ENCODE data around the gene CHMP4A.

Gene CHMP4A

GRCh38 chr14:24212924-24213865 is at the start of gene CHMP4A:
Gene CHMP4A (minus strand): TSS chr14:24213488. CDS start chr14:24213439, 49 bp downstream.
- DNase-seq = peak; percentile 98

- DNase-seq = no peak
Observed at GRCh38 chr14:24261969-24262327, 48.7 kb upstream of the CHMP4A start.

GRCh38 chr14:24261256-24261968 is 48.1 kb upstream of the CHMP4A start:
- no peak for DNase-seq

- no peak for DNase-seq
Observed at GRCh38 chr14:24260780-24261157, 47.5 kb upstream of the CHMP4A start.

- DNase-seq = no peak
Observed at GRCh38 chr14:24260026-24260779, 46.9 kb upstream of the CHMP4A start.

- no peak for DNase-seq
Observed at GRCh38 chr14:24259282-24260025, 46.2 kb upstream of the CHMP4A start.

- DNase-seq = no peak
Observed at GRCh38 chr14:24258548-24259265, 45.4 kb upstream of the CHMP4A start.

GRCh38 chr14:24258119-24258518 is 44.8 kb upstream of the CHMP4A start:
- DNase-seq = no peak

GRCh38 chr14:24256960-24257359 is 43.7 kb upstream of the CHMP4A start:
- DNase-seq = no peak

- no peak for DNase-seq
Observed at GRCh38 chr14:24255931-24256711, 42.8 kb upstream of the CHMP4A start.

GRCh38 chr14:24255438-24255837 is 42.1 kb upstream of the CHMP4A start:
- DNase-seq = no peak

- DNase-seq = no peak
Observed at GRCh38 chr14:24254630-24255392, 41.5 kb upstream of the CHMP4A start.

- DNase-seq = no peak
Observed at GRCh38 chr14:24253936-24254335, 40.6 kb upstream of the CHMP4A start.

GRCh38 chr14:24252289-24253124 is 39.2 kb upstream of the CHMP4A start:
- no peak for DNase-seq

GRCh38 chr14:24251880-24252288 is 38.6 kb upstream of the CHMP4A start:
- DNase-seq = no peak

GRCh38 chr14:24250354-24250753 is 37.1 kb upstream of the CHMP4A start:
- DNase-seq = no peak

- no peak for DNase-seq
Observed at GRCh38 chr14:24249230-24250021, 36.1 kb upstream of the CHMP4A start.

GRCh38 chr14:24247422-24247821 is 34.1 kb upstream of the CHMP4A start:
- peak; percentile 34 for DNase-seq

Measured in activated CD4-positive, alpha-beta T cell treated with anti-CD3 and anti-CD28 coated beads, Interleukin-2, amount 50 U/mL, for 16 hours (primary cell).